GM15510 (cell line): ENCODE results near the gene KRTAP3-3.

Experiments
- POLR2A ChIP-seq: IDR thresholded peaks from 3 replicates; pipeline ENCODE4 v1.6.1; 2011; ENCODE audit warnings: borderline replicate concordance; ENCODE audit not compliant: insufficient read length; ENCODE audit errors: extremely low read depth

KRTAP3-3 gene

DNA sequence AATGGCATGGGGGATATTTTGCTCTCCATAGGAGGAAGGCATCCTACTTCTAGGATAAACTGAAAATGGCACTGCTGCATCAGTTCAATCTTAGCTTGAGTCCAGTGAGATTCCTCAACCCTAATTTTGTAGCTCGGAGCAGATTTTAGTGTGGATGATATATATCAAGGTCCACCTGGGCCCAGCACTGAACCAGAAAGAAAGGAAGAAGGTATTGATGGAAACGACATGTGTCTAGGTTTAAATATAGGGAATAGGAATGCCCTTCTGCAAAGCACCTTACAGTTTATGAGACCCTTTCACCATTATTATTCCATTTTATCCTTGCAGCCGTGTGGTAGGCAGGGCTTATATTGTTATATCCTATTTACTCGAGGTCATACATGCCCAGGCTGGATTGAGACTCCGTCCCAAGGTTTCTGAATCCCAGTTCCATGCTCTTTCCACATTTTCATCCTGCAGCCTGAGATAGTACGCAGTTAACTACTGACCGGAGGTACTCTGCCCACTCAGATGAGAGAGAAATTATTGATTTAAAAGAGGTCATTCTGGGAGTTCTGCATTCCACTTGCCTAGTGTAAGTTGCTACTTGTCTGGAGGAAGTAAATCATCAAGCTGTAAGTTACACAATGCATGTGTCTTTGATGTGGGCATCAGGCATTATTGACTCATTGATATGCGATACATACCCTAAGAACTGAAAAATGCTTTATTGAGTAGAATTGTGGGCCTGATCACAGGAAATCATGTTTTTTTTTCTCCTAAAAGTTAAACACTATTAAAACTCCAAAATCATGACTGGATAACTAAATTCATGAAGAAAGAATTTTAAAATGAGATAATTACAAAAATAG is 37.3 kb downstream of the KRTAP3-3 start:
- no peak for TF ChIP-seq POLR2A

DNA sequence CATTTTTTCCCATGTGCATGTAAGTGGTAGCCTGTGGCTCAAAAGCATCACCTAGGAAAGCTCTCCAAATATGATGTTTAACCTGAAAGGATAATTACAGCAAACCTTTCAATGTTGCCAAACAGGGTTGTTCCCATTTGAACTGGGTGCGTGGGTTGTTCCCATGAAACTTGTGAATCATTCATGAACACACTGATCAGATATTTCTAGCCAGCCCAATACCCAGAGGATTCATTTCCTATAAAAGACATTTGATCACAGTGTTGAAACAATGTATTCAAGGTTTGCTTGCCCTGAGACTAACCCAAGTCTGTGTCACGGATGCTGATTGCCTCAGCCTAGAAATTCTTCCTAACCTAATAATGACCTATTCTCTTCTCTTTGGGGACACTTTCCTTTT is 40.1 kb downstream of the KRTAP3-3 start:
- no peak for TF ChIP-seq POLR2A

DNA sequence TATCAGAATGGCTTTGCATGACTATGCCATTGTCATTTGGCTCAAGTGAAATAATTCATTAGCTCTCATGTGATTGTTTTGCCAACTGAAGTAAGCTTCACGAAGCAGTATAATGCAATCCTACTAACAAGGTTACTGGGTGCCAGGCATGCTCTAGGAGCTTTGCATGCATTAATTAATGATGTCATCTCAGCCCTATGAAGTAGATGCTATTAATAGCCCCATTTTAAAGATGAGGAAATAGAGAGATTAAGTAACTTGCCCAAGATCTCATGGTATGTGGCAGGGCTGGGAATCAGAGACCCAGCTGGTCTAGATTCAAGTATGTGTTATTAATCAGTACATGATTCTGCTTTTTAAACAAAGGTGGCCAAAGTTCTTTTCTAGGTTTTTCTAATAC is 41.3 kb downstream of the KRTAP3-3 start:
- TF ChIP-seq POLR2A, result no peak

DNA sequence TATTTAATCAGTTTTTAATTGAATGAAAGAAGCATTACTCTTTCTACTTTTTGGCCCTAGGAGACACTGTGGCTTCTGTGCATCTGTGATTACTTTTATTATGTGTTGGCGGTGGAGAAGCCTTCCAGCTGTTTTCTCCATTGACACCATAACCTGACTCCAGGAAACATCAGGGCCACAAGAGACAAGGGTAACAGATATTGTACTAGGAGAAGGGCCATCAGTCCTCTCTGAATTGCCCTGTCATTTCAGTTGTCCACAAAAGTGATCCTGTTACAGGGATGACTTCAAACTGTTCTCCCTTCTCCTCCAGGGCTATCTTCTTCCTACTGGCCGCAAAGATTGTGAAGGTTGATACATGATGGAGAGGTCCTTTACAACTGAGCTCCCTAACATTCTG is 41.8 kb downstream of the KRTAP3-3 start:
- TF ChIP-seq POLR2A, result no peak

DNA sequence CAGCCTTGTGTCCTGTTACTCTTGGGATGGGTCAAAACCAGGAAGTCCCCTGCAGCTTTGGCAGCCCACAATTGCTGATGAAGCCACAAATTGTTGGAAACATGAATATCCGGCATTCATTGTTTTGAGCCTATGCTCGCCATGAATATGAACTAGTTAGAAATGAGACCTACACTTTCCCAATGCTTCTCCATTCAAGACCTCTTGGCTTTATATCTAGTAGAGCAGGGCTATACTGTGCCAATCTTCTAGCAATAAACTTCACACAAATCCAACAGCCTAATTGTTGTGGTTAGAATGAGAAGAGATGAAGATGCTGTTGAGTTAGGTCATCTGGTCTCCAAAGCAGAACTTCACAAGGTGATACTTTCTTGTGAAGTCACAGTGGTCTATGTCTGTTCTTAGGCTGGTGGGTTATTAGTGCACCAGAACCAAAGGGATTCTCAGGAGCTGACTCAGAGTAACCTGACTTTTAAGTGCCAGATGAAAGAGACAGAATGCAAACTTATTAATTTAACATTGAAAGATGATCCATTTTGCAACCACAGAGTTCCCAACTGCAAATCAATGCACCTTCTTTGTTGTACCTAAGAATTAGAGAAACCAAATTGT is 42.8 kb downstream of the KRTAP3-3 start:
- no peak for TF ChIP-seq POLR2A

DNA sequence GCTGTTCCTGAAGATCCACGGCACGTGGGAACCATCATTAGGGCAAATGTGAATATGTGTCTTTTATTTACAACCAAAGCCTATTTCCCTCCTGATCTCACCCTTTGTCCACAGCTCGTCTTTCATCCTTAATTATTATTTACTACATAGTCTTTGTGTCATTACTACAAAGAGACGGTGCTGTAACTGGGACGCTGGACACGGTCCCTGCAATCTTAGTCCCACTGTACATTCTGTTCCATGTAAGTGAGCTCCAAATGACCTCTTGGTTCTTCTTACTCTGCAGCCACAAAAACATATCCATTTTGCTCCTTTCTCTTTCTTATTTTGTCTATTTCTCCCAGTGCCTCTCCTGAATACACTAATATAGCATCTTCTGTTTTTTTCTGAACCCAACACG is 43.8 kb downstream of the KRTAP3-3 start:
- TF ChIP-seq POLR2A, result no peak

DNA sequence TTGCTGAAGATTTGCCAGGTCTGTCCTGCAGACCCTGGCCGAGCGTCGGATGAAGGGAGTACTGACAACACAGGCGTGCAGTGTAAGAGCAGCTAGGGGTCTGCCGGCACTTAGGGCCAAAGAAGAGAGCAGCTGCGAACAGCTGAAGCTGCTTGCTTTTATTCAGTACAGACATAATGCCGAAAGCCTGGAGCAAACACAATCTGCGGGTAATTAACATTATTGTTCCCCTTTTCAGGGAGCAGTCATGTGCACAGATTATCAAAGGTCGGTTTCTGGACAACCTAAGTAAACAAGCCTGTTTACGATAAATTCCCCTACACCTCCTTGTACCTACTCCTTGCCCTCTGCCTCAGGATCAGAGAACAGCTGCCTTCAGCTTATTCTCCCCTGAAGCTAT is 44.5 kb downstream of the KRTAP3-3 start:
- no peak for TF ChIP-seq POLR2A

DNA sequence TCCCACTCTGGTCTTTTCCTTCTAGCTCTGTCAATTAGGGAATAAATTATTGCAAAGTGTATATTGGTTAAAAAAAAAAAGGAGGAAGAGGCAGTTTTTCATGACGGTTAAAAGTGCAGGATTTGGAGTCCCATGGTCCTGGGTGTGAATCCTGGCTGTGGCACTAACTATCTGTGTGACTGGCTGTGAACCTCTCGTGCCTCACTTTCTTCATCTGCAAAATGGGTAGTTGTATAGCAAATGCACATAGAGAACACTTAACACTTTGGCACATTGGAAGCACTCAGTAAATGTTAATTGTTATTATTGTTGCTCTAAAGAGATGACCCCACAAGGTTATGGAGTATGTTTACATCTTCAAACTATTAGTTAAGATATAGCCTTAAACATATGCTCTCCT is 46.0 kb downstream of the KRTAP3-3 start:
- no peak for TF ChIP-seq POLR2A

DNA sequence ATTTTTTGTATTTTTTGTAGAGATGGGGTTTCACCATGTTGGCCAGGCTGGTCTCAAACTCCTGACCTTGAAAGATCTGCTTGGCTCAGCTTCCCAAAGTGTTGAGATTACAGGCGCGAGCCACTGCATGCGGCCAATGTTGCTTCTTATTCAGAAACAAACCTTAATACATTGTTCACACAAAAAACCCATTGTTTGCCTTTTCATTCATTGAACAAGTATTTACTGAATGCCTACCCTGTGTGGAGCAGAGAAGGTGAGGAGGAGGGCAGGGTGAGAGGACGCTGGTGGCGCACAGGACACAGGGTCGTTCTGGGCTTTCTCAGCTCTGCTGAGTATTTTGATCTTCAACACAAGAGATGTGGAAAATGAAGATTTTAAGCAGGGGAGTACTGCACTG is 48.5 kb downstream of the KRTAP3-3 start:
- TF ChIP-seq POLR2A, result no peak

DNA sequence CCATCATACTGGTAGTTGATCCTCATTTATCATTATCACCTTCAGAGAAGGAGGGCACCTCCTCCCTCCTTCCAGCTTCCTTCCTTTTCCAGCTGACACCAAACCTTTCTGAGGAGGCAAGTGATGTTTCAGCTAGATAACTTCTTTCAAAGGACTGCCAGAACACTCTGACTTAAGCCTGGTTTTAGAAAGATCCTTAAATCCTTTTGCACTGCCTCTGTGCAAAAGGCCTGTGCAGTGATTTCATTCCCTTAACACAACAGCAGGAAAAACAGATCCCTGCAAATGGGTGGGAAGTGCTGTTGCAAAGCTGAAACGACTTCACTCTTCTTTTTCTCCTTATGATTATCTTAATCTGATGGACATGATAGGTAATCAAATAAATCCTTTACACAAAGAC is 49.4 kb downstream of the KRTAP3-3 start:
- TF ChIP-seq POLR2A, result no peak
